Measurements from ENCODE around the gene TXK. TPM values are rescaled to one million over a fixed set of nuclear protein-coding genes. Genes with fewer than 3 reads are reported as not detected.

Gene TXK
- total RNA-seq, 2 donors from 2014 or later: 0.35 to 0.44 TPM

GRCh38 chr4:48149827-48150370 lies 15.8 kb upstream of the TXK start:
- DNase-seq (ENCODE audit: low spot score): no peak
- TF ChIP-seq, protein P1, sequence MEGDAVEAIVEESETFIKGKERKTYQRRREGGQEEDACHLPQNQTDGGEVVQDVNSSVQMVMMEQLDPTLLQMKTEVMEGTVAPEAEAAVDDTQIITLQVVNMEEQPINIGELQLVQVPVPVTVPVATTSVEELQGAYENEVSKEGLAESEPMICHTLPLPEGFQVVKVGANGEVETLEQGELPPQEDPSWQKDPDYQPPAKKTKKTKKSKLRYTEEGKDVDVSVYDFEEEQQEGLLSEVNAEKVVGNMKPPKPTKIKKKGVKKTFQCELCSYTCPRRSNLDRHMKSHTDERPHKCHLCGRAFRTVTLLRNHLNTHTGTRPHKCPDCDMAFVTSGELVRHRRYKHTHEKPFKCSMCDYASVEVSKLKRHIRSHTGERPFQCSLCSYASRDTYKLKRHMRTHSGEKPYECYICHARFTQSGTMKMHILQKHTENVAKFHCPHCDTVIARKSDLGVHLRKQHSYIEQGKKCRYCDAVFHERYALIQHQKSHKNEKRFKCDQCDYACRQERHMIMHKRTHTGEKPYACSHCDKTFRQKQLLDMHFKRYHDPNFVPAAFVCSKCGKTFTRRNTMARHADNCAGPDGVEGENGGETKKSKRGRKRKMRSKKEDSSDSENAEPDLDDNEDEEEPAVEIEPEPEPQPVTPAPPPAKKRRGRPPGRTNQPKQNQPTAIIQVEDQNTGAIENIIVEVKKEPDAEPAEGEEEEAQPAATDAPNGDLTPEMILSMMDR (IDR thresholded peaks at IDR 0.05): no peak
- Histone ChIP-seq H3K9me3 (peaks cover 0 to 16% of the 10 kb centered on the region in 2 donors), H3K4me3 (no peak overlapping the region), H3K27me3 (no peaks in the 10 kb centered on the region), H3K36me3 (no peaks in the 10 kb centered on the region), H3K27ac (no peak overlapping the region), H3K4me1 (no peaks in the 10 kb centered on the region)

DNA sequence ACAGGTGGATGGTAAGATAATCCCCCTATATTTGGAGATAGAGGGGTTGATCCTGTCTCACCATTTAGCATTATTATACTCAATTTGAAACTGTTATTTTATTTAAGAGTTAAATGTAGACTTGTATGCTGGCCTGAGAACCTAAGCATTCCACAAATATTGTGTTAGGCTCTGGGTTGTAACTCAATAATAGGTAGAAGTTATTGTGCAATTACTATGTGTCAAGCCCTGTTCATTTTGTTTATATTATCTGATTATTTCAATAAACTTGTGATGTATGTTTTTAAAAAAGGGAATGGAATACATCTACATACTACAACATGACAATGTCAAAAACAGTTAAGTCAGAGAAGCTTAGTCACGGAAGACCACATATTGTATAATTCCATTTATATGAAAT lies 13.6 kb upstream of the TXK start:
- H3K4me1 ChIP-seq: no peaks in the 10 kb centered on the region
- no peak for DNase-seq (ENCODE audit: low spot score)
- no peaks in the 10 kb centered on the region for H3K9me3 ChIP-seq
- no peaks in the 10 kb centered on the region for H3K36me3 ChIP-seq
- H3K27me3 ChIP-seq: no peaks in the 10 kb centered on the region
- TF ChIP-seq, protein P1 (IDR thresholded peaks at IDR 0.05): no peak
- no peak overlapping the region for H3K27ac ChIP-seq
- no peak overlapping the region for H3K4me3 ChIP-seq

DNA sequence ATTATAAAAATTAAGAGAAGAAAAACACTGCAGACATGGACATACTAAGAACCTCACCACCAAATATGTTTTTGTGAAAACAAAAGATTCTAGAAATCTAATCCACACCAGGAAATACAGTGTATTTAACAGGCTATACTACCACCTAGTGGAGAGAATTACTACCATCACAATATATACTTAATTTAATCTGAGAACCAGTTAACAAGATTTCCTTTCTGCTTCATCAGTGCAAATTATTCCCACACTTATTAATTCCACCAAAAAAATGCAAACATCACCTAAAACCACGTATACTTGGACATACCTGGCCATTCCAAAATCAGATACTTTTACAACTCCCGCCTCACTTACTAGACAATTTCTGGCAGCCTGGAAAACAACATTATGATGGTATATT lies 7.0 kb upstream of the TXK start:
- TF ChIP-seq, protein P1 (IDR thresholded peaks at IDR 0.05): peak; percentile 36 to 70
- H3K36me3 ChIP-seq: no peaks in the 10 kb centered on the region
- no peaks in the 10 kb centered on the region for H3K4me1 ChIP-seq
- no peak for DNase-seq (ENCODE audit: low spot score)
- no peaks in the 10 kb centered on the region for H3K9me3 ChIP-seq
- H3K27ac ChIP-seq: no peak overlapping the region
- no peaks in the 10 kb centered on the region for H3K27me3 ChIP-seq
- H3K4me3 ChIP-seq: no peak overlapping the region

DNA sequence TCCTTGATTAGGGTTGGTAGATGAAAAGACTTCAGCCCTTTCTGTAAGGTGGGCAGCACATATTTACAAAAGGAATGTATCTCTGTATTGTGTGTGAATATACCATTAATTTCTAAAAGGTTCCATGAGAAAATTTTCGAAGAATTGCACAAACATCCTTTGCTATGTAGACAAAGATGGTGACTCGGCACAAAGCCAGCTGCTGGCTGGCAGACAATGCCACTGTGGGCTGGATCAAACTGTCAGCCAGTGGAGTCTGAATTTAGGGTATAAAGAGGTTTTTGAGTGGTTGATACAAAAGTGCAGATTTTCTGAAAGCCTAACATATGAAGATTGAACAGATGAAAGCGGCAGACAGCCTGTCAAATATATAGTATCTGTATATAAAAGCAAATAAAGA lies 5.6 kb upstream of the TXK start:
- Histone ChIP-seq H3K27me3 (no peaks in the 10 kb centered on the region), H3K4me3 (no peak overlapping the region), H3K4me1 (no peaks in the 10 kb centered on the region), H3K27ac (no peak overlapping the region), H3K36me3 (no peaks in the 10 kb centered on the region), H3K9me3 (no peaks in the 10 kb centered on the region)
- TF ChIP-seq, protein P1 (IDR thresholded peaks at IDR 0.05): no peak
- no peak for DNase-seq (ENCODE audit: low spot score)

- H3K4me1 ChIP-seq: peaks cover 0 to 2% of the 10 kb centered on the region in 2 donors
- H3K9me3 ChIP-seq: no peaks in the 10 kb centered on the region
- H3K27me3 ChIP-seq: no peaks in the 10 kb centered on the region
- TF ChIP-seq, protein P1 (IDR thresholded peaks at IDR 0.05): no peak
- H3K27ac ChIP-seq: no peak overlapping the region
- H3K36me3 ChIP-seq: no peaks in the 10 kb centered on the region
- no peak overlapping the region for H3K4me3 ChIP-seq
- DNase-seq (ENCODE audit: low spot score): no peak
These were observed 4.9 kb upstream of the TXK start for GRCh38 chr4:48138936-48139335.

GRCh38 chr4:48138511-48138910 lies 4.5 kb upstream of the TXK start:
- DNase-seq (ENCODE audit: low spot score): no peak
- H3K4me3 ChIP-seq: no peak overlapping the region
- H3K4me1 ChIP-seq: peaks cover 0 to 6% of the 10 kb centered on the region in 2 donors
- H3K27ac ChIP-seq: no peak overlapping the region
- no peaks in the 10 kb centered on the region for H3K36me3 ChIP-seq
- TF ChIP-seq, protein P1 (IDR thresholded peaks at IDR 0.05): no peak
- no peaks in the 10 kb centered on the region for H3K9me3 ChIP-seq
- no peaks in the 10 kb centered on the region for H3K27me3 ChIP-seq

Data from right atrium auricular region (tissue), 2 donors.